Parathyroid adenoma (tissue), 2 donors: ENCODE results near the gene CSPG5.

Experiments used
- H2AFZ ChIP-seq: fragments of 300-600 bp; sonication (generic); one replicate; pipeline ENCODE4 v1.7.0; 2017; ENCODE audit warnings: antibody characterized with exemption, mild to moderate bottlenecking
- H3K27ac ChIP-seq: fragments of 300-600 bp; sonication (generic); one replicate; pipeline ENCODE4 v1.7.0; 2017
- H3K27me3 ChIP-seq: fragments of 300-600 bp; sonication (generic); one replicate; pipeline ENCODE4 v1.7.0; 2017; ENCODE audit warnings: low read length; ENCODE audit not compliant: control insufficient read depth, insufficient read depth
- H3K36me3 ChIP-seq: fragments of 300-600 bp; sonication (generic); one replicate; pipeline ENCODE4 v1.7.0; 2017; ENCODE audit warnings: low read length; ENCODE audit not compliant: control insufficient read depth, insufficient read depth
- H3K4me1 ChIP-seq: fragments of 300-600 bp; sonication (generic); one replicate; pipeline ENCODE4 v1.7.0; 2017; ENCODE audit warnings: control low read depth
- H3K4me2 ChIP-seq: fragments of 300-600 bp; sonication (generic); one replicate; pipeline ENCODE4 v1.7.0; 2017; ENCODE audit warnings: low read length
- H3K4me3 ChIP-seq: fragments of 300-600 bp; sonication (generic); one replicate; pipeline ENCODE4 v1.7.0; 2017; ENCODE audit warnings: low read depth, low read length
- H3K79me2 ChIP-seq: fragments of 300-600 bp; sonication (generic); one replicate; pipeline ENCODE4 v1.7.0; 2017; ENCODE audit warnings: control low read depth
- H3K9ac ChIP-seq: fragments of 300-600 bp; sonication (generic); one replicate; pipeline ENCODE4 v1.7.0; 2017; ENCODE audit warnings: mild to moderate bottlenecking
- H3K9me3 ChIP-seq: fragments of 300-600 bp; sonication (generic); one replicate; pipeline ENCODE4 v1.7.0; 2017; ENCODE audit warnings: low read length; ENCODE audit not compliant: control insufficient read depth
- TF ChIP-seq, protein P1 (sequence below): fragments of 300-600 bp; sonication (generic); IDR thresholded peaks from one replicate; pipeline ENCODE4 v1.7.0; 2017; ENCODE audit warnings: antibody characterized with exemption, mild to moderate bottlenecking
- donor health status: primary hyperparathyroidism.

The CSPG5 gene

DNA sequence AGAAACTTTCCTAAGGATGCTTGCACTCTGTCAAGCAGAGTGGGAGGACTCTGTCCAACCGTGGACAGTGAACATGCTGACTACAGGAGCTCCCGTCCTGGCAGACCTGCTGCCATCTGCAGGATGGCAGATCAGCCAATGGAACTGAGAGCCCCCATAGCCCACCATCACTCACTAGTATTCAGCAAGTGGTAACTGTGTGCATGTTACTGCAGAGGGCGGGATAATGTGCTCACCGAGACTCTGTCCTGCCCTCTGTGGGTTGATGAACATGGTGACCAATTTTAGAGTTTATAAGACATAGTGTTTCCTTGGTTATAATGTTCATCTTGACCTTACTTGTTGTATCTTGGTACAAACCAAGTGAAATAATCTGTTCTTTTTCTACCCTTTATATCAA, 11.5 kb downstream of the CSPG5 start:
- no peaks in the 10 kb centered on the region for H3K36me3 ChIP-seq
- H3K79me2 ChIP-seq = no peaks in the 10 kb centered on the region
- no peak overlapping the region for H3K27ac ChIP-seq
- no peak overlapping the region for H3K9ac ChIP-seq
- no peak overlapping the region for H2AFZ ChIP-seq
- H3K4me3 ChIP-seq = no peak overlapping the region
- H3K4me2 ChIP-seq = no peak overlapping the region
- TF ChIP-seq, protein P1, sequence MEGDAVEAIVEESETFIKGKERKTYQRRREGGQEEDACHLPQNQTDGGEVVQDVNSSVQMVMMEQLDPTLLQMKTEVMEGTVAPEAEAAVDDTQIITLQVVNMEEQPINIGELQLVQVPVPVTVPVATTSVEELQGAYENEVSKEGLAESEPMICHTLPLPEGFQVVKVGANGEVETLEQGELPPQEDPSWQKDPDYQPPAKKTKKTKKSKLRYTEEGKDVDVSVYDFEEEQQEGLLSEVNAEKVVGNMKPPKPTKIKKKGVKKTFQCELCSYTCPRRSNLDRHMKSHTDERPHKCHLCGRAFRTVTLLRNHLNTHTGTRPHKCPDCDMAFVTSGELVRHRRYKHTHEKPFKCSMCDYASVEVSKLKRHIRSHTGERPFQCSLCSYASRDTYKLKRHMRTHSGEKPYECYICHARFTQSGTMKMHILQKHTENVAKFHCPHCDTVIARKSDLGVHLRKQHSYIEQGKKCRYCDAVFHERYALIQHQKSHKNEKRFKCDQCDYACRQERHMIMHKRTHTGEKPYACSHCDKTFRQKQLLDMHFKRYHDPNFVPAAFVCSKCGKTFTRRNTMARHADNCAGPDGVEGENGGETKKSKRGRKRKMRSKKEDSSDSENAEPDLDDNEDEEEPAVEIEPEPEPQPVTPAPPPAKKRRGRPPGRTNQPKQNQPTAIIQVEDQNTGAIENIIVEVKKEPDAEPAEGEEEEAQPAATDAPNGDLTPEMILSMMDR = no peak
- no peaks in the 10 kb centered on the region for H3K27me3 ChIP-seq
- no peaks in the 10 kb centered on the region for H3K4me1 ChIP-seq
- H3K9me3 ChIP-seq = no peaks in the 10 kb centered on the region

DNA sequence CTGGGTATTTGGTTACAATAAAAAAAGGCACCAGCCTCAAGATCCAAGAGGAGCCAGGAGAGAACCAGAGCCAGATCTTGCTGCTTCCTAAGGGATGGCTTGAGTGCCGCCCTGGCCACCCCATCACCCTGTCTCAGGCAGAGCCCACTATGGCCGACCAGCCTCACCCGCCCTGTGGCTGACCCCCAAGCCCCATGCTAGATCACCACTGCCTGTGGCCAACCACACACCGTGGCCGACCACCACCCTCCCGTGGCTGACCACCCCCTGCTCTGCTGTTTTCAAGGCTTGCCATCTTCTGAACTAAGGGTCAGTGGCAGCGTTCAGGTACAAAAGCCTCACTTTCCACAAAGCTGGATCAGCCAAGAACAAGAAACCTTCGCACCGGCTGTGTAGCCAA, 12.0 kb downstream of the CSPG5 start:
- H3K4me2 ChIP-seq = no peak overlapping the region
- H3K27me3 ChIP-seq = no peaks in the 10 kb centered on the region
- no peaks in the 10 kb centered on the region for H3K79me2 ChIP-seq
- no peak overlapping the region for H3K27ac ChIP-seq
- TF ChIP-seq, protein P1 = no peak
- H3K9ac ChIP-seq = no peak overlapping the region
- no peaks in the 10 kb centered on the region for H3K36me3 ChIP-seq
- H3K9me3 ChIP-seq = no peaks in the 10 kb centered on the region
- H3K4me1 ChIP-seq = no peaks in the 10 kb centered on the region
- H3K4me3 ChIP-seq = no peak overlapping the region
- H2AFZ ChIP-seq = no peak overlapping the region

DNA sequence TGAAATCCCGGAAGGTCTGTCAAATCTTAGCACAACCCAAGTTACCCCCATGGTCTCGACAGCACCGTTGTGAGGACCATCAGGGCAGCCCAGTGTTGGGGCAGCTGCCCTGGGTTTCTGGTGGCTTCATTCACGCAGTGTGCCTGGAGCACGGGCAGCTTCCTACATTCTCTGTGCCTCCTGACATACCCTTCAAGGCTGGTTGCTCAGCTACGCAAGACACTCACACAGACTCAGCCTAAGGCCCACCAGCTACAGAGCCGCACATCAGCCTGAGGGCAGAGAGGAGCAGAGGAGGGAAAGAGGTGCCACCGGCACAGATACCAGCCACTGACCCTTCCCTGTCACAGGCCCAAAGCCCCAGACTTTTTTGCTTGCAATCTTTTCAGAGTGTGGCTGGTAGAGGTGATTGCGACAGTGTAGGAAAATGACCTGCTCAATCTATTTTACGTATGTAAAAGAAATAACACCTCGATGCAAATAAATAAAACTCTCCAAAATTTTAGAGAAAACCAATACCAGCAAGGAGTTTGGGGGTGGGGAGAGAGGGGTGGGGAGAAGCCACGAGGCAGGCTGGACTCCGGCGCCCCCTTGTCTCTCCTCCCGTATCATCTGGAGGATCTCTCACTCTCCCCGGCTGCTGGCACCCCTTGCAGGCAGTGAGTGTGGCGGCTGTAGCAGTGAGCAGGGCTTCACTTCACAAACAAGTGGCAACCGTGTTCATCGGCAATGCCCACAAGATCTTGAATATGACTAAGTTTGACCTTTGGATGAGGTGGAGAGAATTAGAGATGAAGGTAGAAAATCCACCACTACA, 12.7 kb downstream of the CSPG5 start:
- Histone ChIP-seq H2AFZ (no peak overlapping the region), H3K79me2 (no peaks in the 10 kb centered on the region), H3K27me3 (no peaks in the 10 kb centered on the region), H3K4me2 (no peak overlapping the region), H3K4me3 (no peak overlapping the region), H3K36me3 (no peaks in the 10 kb centered on the region), H3K9ac (no peak overlapping the region), H3K9me3 (no peaks in the 10 kb centered on the region), H3K4me1 (no peaks in the 10 kb centered on the region), H3K27ac (no peak overlapping the region)
- TF ChIP-seq, protein P1 = no peak

DNA sequence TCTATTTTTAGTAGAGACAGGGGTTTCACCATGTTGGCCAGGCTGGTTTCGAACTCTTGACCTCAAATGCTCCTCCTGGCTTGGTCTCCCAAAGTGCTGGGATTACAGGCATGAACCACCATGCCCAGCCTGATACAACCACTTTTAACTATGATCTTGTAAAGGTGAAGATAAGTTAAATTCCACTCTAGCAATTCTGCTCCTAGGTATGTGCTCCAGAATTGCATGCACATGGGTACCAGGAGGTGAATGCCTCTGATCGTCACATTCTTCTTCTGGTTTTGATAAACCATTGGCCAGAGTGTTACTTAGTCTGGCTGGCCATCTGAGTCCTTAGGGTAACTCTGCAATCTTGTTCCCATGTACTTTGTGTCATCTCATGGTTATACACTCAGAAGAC, 22.3 kb downstream of the CSPG5 start:
- Histone ChIP-seq H3K79me2 (no peaks in the 10 kb centered on the region), H2AFZ (no peak overlapping the region), H3K4me2 (no peak overlapping the region), H3K9ac (no peak overlapping the region), H3K4me1 (no peaks in the 10 kb centered on the region), H3K36me3 (no peaks in the 10 kb centered on the region), H3K9me3 (no peaks in the 10 kb centered on the region), H3K27me3 (no peaks in the 10 kb centered on the region), H3K27ac (no peak overlapping the region), H3K4me3 (no peak overlapping the region)
- TF ChIP-seq, protein P1 = no peak

DNA sequence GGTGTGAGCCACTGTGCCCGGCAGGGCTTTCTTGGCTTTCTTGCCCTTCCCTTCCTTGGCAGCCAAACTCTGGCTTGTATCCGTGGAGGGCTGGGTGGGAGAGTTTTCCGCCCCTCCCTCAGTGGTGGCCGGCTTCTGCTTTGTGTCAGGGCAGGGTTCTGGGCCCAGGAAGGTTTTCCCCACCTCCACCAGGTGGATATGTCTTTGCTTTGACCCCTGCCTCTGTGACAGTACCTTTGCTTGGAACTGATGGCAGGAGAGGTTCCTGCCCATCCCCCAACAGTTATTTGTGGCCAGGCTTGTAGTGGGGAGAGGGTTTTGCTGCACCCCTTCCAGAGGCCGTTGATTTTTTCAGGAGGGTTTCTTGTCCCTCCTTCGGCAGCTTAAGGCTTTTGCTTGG, 24.3 kb downstream of the CSPG5 start:
- H3K4me2 ChIP-seq = no peak overlapping the region
- TF ChIP-seq, protein P1 = no peak

More for the DNA sequence above, 24.3 kb downstream of the CSPG5 start:
- Histone ChIP-seq H3K36me3 (no peaks in the 10 kb centered on the region), H3K27me3 (no peaks in the 10 kb centered on the region), H3K4me1 (no peaks in the 10 kb centered on the region), H3K27ac (no peak overlapping the region), H2AFZ (no peak overlapping the region), H3K9me3 (no peaks in the 10 kb centered on the region), H3K9ac (no peak overlapping the region), H3K79me2 (no peaks in the 10 kb centered on the region), H3K4me3 (no peak overlapping the region)
